ENCODE measurements around the gene FREM3. TPM values are rescaled to one million over a fixed set of nuclear protein-coding genes. Genes with fewer than 3 reads are reported as not detected.

Gene FREM3
- polyA plus RNA-seq, 1 of the 3 experiments (the other 2 are of a cell fraction), result 0.03 TPM

DNA sequence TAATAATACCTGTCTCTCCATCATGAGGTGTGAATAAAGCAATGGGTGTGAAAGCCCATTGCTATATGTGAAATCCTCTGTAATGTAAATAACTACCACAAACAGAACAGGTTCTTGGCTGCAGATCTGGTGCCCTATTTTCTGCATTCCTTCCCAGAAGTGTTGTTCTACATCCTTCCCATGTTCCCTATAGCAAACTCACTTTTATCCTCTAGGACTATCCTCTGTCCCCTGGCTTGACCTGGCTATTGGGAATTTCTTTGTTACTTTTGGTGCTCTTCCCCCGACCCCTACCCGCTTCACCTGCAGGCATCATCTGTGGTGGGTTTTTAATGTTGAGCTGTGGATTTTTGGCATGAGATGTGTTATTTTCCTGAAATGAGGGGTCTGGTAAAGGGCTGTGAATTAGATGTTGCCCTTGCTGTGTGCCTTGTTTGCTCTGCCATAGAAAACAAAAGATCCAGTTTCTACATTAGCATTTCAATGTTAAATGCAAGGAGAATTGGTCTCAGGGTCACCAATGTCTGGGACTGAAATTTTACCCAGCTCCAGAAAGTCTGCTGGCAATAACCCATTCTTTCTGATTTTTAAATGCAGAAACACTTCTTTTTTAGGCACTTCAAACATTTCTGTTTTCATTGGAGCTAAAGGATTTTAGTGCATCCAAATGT lies 13.6 kb upstream of the FREM3 start:
- Histone ChIP-seq H2AFZ (ENCODE audit: low read depth) (no peak overlapping the region), H3K79me2 (ENCODE audit: insufficient read depth) (no peaks in the 10 kb centered on the region), H3K9ac (no peak overlapping the region), H3K27me3 (ENCODE audit: insufficient read depth) (no peaks in the 10 kb centered on the region), H4K20me1 (ENCODE audit: insufficient read depth) (no peaks in the 10 kb centered on the region), H3K27ac (ENCODE audit: low read depth in 2 of 2, low read length in 1 of 2) (no peak overlapping the region), H3K4me1 (ENCODE audit: control insufficient read depth in 1 of 2, insufficient read depth in 2 of 2, low read depth in 1 of 2, low read length in 1 of 2) (peaks cover 0 to 6% of the 10 kb centered on the region in 2 experiments; a peak in 1 of 4 replicates), H3K9me2 (no peaks in the 10 kb centered on the region), H3K4me2 (no peak overlapping the region), H3K36me3 (replicated peaks in 1 of 2; ENCODE audit: control insufficient read depth in 1 of 2, insufficient read depth in 2 of 2, low read length in 1 of 2) (no peaks in the 10 kb centered on the region), H3K4me3 (ENCODE audit: low read depth in 2 of 2, low read length in 1 of 2) (no peak overlapping the region), H3K9me3 (no peaks in the 10 kb centered on the region), H3F3A (replicated peaks; ENCODE audit: insufficient read depth) (no peaks in the 10 kb centered on the region)
- 67% methylated on average over 2 of the region's 2 CpGs for WGBS (ENCODE audit: low lambda C conversion rate)
- TF ChIP-seq POLR2AphosphoS5 (IDR thresholded peaks at IDR 0.05; ENCODE audit: low read depth, low read length) (no peak), FOXM1 (IDR thresholded peaks at IDR 0.05; ENCODE audit: low read depth) (no peak), FOSL2 (IDR thresholded peaks at IDR 0.05; ENCODE audit: borderline replicate concordance, low read depth) (no peak), RCOR1 (IDR thresholded peaks at IDR 0.05; ENCODE audit: low read length) (no peak), SIN3A (IDR thresholded peaks at IDR 0.05; ENCODE audit: borderline replicate concordance, low read depth, low read length) (no peak), TEAD4 (IDR thresholded peaks at IDR 0.05; ENCODE audit: borderline replicate concordance, insufficient read depth) (no peak), EZH2phosphoT487 (IDR thresholded peaks at IDR 0.05; ENCODE audit: borderline replicate concordance, low read depth) (no peak), NRF1 (IDR thresholded peaks at IDR 0.05; ENCODE audit: low read depth, low read length) (no peak), GATA2 (CRISPR knock-in tag; IDR thresholded peaks at IDR 0.05) (no peak)
- TF ChIP-seq, protein P1, sequence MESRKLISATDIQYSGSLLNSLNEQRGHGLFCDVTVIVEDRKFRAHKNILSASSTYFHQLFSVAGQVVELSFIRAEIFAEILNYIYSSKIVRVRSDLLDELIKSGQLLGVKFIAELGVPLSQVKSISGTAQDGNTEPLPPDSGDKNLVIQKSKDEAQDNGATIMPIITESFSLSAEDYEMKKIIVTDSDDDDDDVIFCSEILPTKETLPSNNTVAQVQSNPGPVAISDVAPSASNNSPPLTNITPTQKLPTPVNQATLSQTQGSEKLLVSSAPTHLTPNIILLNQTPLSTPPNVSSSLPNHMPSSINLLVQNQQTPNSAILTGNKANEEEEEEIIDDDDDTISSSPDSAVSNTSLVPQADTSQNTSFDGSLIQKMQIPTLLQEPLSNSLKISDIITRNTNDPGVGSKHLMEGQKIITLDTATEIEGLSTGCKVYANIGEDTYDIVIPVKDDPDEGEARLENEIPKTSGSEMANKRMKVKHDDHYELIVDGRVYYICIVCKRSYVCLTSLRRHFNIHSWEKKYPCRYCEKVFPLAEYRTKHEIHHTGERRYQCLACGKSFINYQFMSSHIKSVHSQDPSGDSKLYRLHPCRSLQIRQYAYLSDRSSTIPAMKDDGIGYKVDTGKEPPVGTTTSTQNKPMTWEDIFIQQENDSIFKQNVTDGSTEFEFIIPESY (IDR thresholded peaks at IDR 0.05; ENCODE audit: borderline replicate concordance, low read depth), result no peak
- TF ChIP-seq, protein P2, sequence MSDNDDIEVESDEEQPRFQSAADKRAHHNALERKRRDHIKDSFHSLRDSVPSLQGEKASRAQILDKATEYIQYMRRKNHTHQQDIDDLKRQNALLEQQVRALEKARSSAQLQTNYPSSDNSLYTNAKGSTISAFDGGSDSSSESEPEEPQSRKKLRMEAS (IDR thresholded peaks at IDR 0.05; ENCODE audit: low read depth), result no peak
- TF ChIP-seq, protein P3, sequence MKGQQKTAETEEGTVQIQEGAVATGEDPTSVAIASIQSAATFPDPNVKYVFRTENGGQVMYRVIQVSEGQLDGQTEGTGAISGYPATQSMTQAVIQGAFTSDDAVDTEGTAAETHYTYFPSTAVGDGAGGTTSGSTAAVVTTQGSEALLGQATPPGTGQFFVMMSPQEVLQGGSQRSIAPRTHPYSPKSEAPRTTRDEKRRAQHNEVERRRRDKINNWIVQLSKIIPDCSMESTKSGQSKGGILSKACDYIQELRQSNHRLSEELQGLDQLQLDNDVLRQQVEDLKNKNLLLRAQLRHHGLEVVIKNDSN (IDR thresholded peaks at IDR 0.05; ENCODE audit: borderline replicate concordance, low read depth), result no peak
- ChIA-PET POLR2A (no interaction called here), CTCF (interaction anchor here (0.7 kb wide), 1 partner anchor 1680 kb away, joined by 3 read pairs; no protein-coding TSS in a partner anchor)
- no peak for DNase-seq

DNA sequence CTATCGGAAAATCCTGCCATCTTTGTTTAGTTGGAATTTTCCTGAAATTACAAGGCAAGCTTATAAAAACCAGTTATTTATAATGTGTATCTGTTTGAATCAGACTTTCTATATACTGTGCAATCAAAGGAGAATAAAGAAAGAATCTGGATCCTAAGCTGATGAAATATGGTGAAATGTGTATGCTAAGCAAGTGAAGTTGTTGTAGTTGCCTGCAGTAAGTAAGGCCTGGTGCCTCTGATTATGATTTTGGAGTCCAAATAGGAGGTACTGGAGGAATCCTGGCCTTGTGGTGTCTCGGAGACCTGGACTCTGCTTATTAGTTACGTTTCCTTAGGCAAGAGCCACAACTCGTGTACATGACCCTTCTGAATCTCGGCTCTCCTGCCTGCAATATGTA lies 13.1 kb upstream of the FREM3 start:
- no peak overlapping the region for H2AFZ ChIP-seq (ENCODE audit: low read depth)
- H3K36me3 ChIP-seq (replicated peaks in 1 of 2; ENCODE audit: control insufficient read depth in 1 of 2, insufficient read depth in 2 of 2, low read length in 1 of 2), result no peaks in the 10 kb centered on the region
- H3K4me2 ChIP-seq, result no peak overlapping the region
- H4K20me1 ChIP-seq (ENCODE audit: insufficient read depth), result no peaks in the 10 kb centered on the region
- H3F3A ChIP-seq (replicated peaks; ENCODE audit: insufficient read depth), result no peaks in the 10 kb centered on the region
- no peaks in the 10 kb centered on the region for H3K79me2 ChIP-seq (ENCODE audit: insufficient read depth)
- H3K9me3 ChIP-seq, result no peaks in the 10 kb centered on the region
- POLR2A ChIA-PET, result no interaction called here
- CTCF ChIA-PET, result no interaction called here
- H3K27me3 ChIP-seq (ENCODE audit: insufficient read depth), result no peaks in the 10 kb centered on the region
- no peaks in the 10 kb centered on the region for H3K9me2 ChIP-seq
- no peak overlapping the region for H3K27ac ChIP-seq (ENCODE audit: low read depth in 2 of 2, low read length in 1 of 2)
- TF ChIP-seq RCOR1 (IDR thresholded peaks at IDR 0.05; ENCODE audit: low read length) (no peak), JUND (IDR thresholded peaks at IDR 0.05) (no peak), SIN3A (IDR thresholded peaks at IDR 0.05; ENCODE audit: borderline replicate concordance, low read depth, low read length) (no peak), FOXM1 (IDR thresholded peaks at IDR 0.05; ENCODE audit: low read depth) (no peak)
- TF ChIP-seq, protein P2 (IDR thresholded peaks at IDR 0.05; ENCODE audit: low read depth), result no peak
- TF ChIP-seq, protein P3 (IDR thresholded peaks at IDR 0.05; ENCODE audit: borderline replicate concordance, low read depth), result no peak
- peaks cover 0 to 6% of the 10 kb centered on the region in 2 experiments; a peak in 1 of 4 replicates for H3K4me1 ChIP-seq (ENCODE audit: control insufficient read depth in 1 of 2, insufficient read depth in 2 of 2, low read depth in 1 of 2, low read length in 1 of 2)
- DNase-seq, result no peak
- H3K9ac ChIP-seq, result no peak overlapping the region
- H3K4me3 ChIP-seq (ENCODE audit: low read depth in 2 of 2, low read length in 1 of 2), result no peak overlapping the region
- 61% methylated on average over 5 of the region's 5 CpGs for WGBS (ENCODE audit: low lambda C conversion rate)

Data from SK-N-SH (cell line).